GM13976 (cell line): Measurements from ENCODE around the gene LYPD6B.

Experiments
- DNase-seq: peaks from one replicate; pipeline ENCODE4 v3.0.0; 2012; ENCODE audit warnings: low spot score
- CTCF ChIP-seq: IDR thresholded peaks from 2 replicates; pipeline ENCODE4 v1.5.1; 2012; ENCODE audit warnings: borderline replicate concordance, mild to moderate bottlenecking; ENCODE audit not compliant: insufficient read depth; ENCODE audit errors: extremely low read depth, missing control alignments, control extremely low read depth
- in situ Hi-C: fragments of 300-500 bp; cut with MboI; formaldehyde crosslinking; loops from one replicate; pipeline ENCODE4 v1.12.0; 2022; ENCODE audit warnings: low sequenced_read_pairs, mixed read lengths, inconsistent platforms; ENCODE audit not compliant: unreplicated experiment

The LYPD6B gene

GRCh38 chr2:149173220-149173619 is 134.7 kb downstream of the LYPD6B start:
- TF ChIP-seq CTCF: no peak
- in situ Hi-C loops: no loop called here
- no peak for DNase-seq

- no peak for TF ChIP-seq CTCF
- in situ Hi-C loops: no loop called here
- DNase-seq: no peak
These were observed 137.5 kb downstream of the LYPD6B start for GRCh38 chr2:149175956-149176355.

DNA sequence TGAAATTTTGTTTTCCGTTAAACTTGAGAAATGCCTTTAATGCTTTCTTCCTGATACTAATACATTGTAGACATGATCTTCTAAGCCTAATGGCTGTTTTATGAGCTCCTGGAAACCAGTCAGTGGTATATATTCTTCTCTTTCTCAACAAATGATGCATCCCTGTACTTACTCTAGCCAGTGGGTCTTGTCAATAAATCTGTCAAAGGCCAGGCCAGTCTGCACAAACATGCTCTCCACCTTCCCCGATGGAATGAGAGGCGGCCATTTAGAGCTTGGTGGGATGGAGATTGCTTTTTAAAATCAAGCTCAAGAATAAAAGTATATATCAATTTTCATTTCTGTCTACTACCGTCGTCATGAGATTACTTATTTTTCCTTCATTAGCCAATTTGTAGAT is 140.1 kb downstream of the LYPD6B start:
- DNase-seq: no peak
- in situ Hi-C loops: no loop called here
- no peak for TF ChIP-seq CTCF

DNA sequence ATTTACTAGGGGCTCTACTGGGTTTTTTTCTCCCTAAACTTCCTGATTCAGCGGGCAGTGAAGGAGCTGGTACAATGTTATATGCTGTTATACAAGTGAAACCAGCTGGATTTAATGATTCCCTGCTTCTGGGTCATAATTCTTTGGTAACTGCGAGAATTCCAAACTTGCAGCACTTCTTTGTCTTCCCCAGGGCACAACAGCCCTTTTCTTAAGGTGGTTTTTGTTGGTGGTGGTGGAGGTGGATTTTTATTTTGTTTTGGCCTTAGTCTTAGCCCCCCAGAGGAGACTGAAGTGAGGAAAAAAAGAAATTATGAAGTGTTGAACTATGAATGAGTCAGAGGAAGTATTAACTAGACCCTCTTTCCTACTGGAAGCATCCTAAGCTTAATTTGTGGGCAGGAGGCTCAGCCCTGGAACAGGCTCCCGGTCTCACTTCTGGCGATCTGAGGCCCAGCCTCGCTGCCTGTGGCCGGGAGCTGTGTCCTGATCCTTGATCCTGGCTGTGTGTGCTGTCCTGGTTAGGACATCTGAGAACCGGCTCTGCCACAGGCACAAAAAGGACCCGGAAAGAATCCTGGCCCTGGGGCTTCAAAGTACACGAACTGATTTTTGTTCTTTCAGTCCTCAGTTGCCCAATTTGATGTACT is 141.9 kb downstream of the LYPD6B start:
- in situ Hi-C loops: no loop called here
- DNase-seq: no peak
- no peak for TF ChIP-seq CTCF

DNA sequence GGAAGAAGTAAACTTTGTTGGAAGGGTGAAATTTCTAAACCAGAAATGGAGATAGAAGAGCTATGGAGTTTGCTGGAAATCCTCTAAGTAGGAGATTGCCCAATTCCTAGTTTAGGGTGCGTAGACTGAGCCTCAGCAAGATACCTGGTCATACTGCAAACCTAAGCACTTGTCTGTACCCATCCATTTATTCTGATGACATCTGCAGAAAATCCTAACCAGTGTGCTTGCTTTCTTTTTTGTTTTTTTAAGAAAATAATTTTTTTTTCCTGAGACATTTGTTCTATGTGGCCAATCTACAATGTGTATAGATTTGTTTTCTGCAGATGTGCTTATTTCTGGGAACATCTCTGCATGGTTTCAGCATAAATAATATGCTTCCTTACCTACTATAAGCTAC is 144.7 kb downstream of the LYPD6B start:
- DNase-seq: no peak
- TF ChIP-seq CTCF: no peak
- in situ Hi-C loops: no loop called here

GRCh38 chr2:149184991-149185390 is 146.5 kb downstream of the LYPD6B start:
- in situ Hi-C loops: no loop called here
- TF ChIP-seq CTCF: no peak
- no peak for DNase-seq
